HuH-7.5 (cell line): ENCODE measurements around the gene PTRHD1.

Experiments
- DNase-seq: peaks from one replicate; pipeline ENCODE4 v3.0.0; 2011; ENCODE audit warnings: low spot score

Gene PTRHD1

GRCh38 chr2:24756789-24757188 is 36.4 kb downstream of the PTRHD1 start:
- DNase-seq: no peak

GRCh38 chr2:24754985-24755705 is 38.0 kb downstream of the PTRHD1 start:
- DNase-seq: no peak

GRCh38 chr2:24749069-24749691 is 44.0 kb downstream of the PTRHD1 start:
- DNase-seq: no peak

- no peak for DNase-seq
Observed at GRCh38 chr2:24747299-24747698, 45.9 kb downstream of the PTRHD1 start.

- no peak for DNase-seq
Observed at GRCh38 chr2:24745825-24746224, 47.4 kb downstream of the PTRHD1 start.

- no peak for DNase-seq
Observed at GRCh38 chr2:24744356-24744755, 48.8 kb downstream of the PTRHD1 start.

- no peak for DNase-seq
Observed at GRCh38 chr2:24743924-24744323, 49.3 kb downstream of the PTRHD1 start.

GRCh38 chr2:24742730-24743129 is 50.5 kb downstream of the PTRHD1 start:
- no peak for DNase-seq

GRCh38 chr2:24740142-24740541 is 53.0 kb downstream of the PTRHD1 start:
- DNase-seq: no peak
